Endodermal cell (in vitro differentiated cells): ENCODE results near the gene TMEM150C. TPM values are rescaled to one million over a fixed set of nuclear protein-coding genes. Genes with fewer than 3 reads are reported as not detected.

Source experiments
- DNase-seq: peaks from one replicate; pipeline ENCODE4 v3.0.0-alpha.2; 2017
- H3K27ac ChIP-seq: 2 replicates; pipeline ENCODE4 v1.5.1; 2013; ENCODE audit warnings: mild to moderate bottlenecking, low read depth, low read length, moderate library complexity
- H3K27me3 ChIP-seq: 2 replicates; pipeline ENCODE4 v1.6.1; 2013; ENCODE audit warnings: mild to moderate bottlenecking, low read length, moderate library complexity; ENCODE audit not compliant: insufficient read depth, control insufficient read depth, poor library complexity, severe bottlenecking
- H3K36me3 ChIP-seq: 2 replicates; pipeline ENCODE4 v1.7.0; 2013; ENCODE audit warnings: mild to moderate bottlenecking, low read length, moderate library complexity; ENCODE audit not compliant: control insufficient read depth, insufficient read depth
- H3K4me1 ChIP-seq: one replicate; pipeline ENCODE4 v1.7.0; 2013; ENCODE audit warnings: low read length; ENCODE audit not compliant: control insufficient read depth, insufficient read depth
- H3K4me3 ChIP-seq: 2 replicates; pipeline ENCODE4 v1.5.1; 2013; ENCODE audit warnings: mild to moderate bottlenecking, low read length, moderate library complexity
- H3K9ac ChIP-seq: 2 replicates; pipeline ENCODE4 v1.6.1; 2013; ENCODE audit warnings: mild to moderate bottlenecking, low read length, moderate library complexity; ENCODE audit not compliant: poor library complexity, severe bottlenecking; ENCODE audit errors: extremely low read depth
- H3K9me3 ChIP-seq: 2 replicates; pipeline ENCODE4 v1.6.1; 2013; ENCODE audit warnings: mild to moderate bottlenecking, low read length, moderate library complexity; ENCODE audit not compliant: control insufficient read depth
- H3K27ac Mint-ChIP-seq: 2 replicates; pipeline ENCODE4 v1.8.0; 2020; ENCODE audit warnings: mixed read lengths
- H3K27me3 Mint-ChIP-seq: 2 replicates; pipeline ENCODE4 v1.8.0; 2021; ENCODE audit warnings: mild to moderate bottlenecking, mixed read lengths; ENCODE audit not compliant: insufficient read depth
- H3K36me3 Mint-ChIP-seq: 2 replicates; pipeline ENCODE4 v1.8.0; 2020; ENCODE audit warnings: low read depth, mixed read lengths
- H3K4me1 Mint-ChIP-seq: 2 replicates; pipeline ENCODE4 v1.8.0; 2020; ENCODE audit warnings: mixed read lengths
- H3K4me3 Mint-ChIP-seq: 2 replicates; pipeline ENCODE4 v1.8.0; 2020; ENCODE audit warnings: mild to moderate bottlenecking, moderate library complexity, mixed read lengths
- H3K9me3 Mint-ChIP-seq: 2 replicates; pipeline ENCODE4 v1.8.0; 2020; ENCODE audit warnings: mild to moderate bottlenecking, mixed read lengths
- WGBS, 2 experiments: methylation state at CpG; one replicate each; pipeline versions ENCODE4 v1.1.5 to v1.1.7; 2013; ENCODE audit warnings: missing lambda C conversion rate in 2 of 2, mixed read lengths in 1 of 2; ENCODE audit not compliant: insufficient coverage in 1 of 2, insufficient read length in 1 of 2; 5-methylcytosine and 5-hydroxymethylcytosine counted together
- total RNA-seq, 2 donors: library from RNA; stranded (reverse); fragmentation: NEBNext Ultra II Directional in 1 of 2; extraction: Animal tissue kit (Norgen Biotek cat#: 25700) in 1 of 2; gene quantifications; 2 replicates in 1 of 2; 3 replicates in 1 of 2; pipeline ENCODE4 v1.2.1, GENCODE V29; 2021
- TF ChIP-seq, protein P1 (sequence below): fragments of 200-600 bp; sonication (generic); conservative IDR thresholded peaks from 2 replicates; pipeline ENCODE4 v1.5.0; 2021; ENCODE audit warnings: antibody characterized with exemption, mild to moderate bottlenecking

The TMEM150C gene
- total RNA-seq, 2 donors from 2014 or later, result 29.3 to 32.8 TPM

- H3K27me3 ChIP-seq, result no peaks in the 10 kb centered on the region
- no peaks in the 10 kb centered on the region for H3K9me3 ChIP-seq
- H3K4me1 Mint-ChIP-seq, result peaks cover 27% of the 10 kb centered on the region
- H3K27ac Mint-ChIP-seq, result no peak overlapping the region
- H3K4me3 Mint-ChIP-seq, result no peak overlapping the region
- no peak overlapping the region for H3K9ac ChIP-seq
- H3K36me3 ChIP-seq, result peaks cover 2% of the 10 kb centered on the region
- no peak for DNase-seq
- WGBS, 2 experiments, result 73 to 100% methylated on average over 1 to 2 of the region's 2 CpGs
- no peaks in the 10 kb centered on the region for H3K27me3 Mint-ChIP-seq
- H3K27ac ChIP-seq, result no peak overlapping the region
- TF ChIP-seq, protein P1, sequence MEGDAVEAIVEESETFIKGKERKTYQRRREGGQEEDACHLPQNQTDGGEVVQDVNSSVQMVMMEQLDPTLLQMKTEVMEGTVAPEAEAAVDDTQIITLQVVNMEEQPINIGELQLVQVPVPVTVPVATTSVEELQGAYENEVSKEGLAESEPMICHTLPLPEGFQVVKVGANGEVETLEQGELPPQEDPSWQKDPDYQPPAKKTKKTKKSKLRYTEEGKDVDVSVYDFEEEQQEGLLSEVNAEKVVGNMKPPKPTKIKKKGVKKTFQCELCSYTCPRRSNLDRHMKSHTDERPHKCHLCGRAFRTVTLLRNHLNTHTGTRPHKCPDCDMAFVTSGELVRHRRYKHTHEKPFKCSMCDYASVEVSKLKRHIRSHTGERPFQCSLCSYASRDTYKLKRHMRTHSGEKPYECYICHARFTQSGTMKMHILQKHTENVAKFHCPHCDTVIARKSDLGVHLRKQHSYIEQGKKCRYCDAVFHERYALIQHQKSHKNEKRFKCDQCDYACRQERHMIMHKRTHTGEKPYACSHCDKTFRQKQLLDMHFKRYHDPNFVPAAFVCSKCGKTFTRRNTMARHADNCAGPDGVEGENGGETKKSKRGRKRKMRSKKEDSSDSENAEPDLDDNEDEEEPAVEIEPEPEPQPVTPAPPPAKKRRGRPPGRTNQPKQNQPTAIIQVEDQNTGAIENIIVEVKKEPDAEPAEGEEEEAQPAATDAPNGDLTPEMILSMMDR, result no peak
- no peaks in the 10 kb centered on the region for H3K36me3 Mint-ChIP-seq
- H3K4me3 ChIP-seq, result no peak overlapping the region
- no peaks in the 10 kb centered on the region for H3K9me3 Mint-ChIP-seq
- H3K4me1 ChIP-seq, result peaks cover 3% of the 10 kb centered on the region
These were observed 40.5 kb downstream of the TMEM150C start for GRCh38 chr4:82521283-82521682.

GRCh38 chr4:82519776-82520175 is 42.0 kb downstream of the TMEM150C start:
- peaks cover 2% of the 10 kb centered on the region for H3K36me3 ChIP-seq
- Mint-ChIP-seq H3K9me3 (no peaks in the 10 kb centered on the region), H3K27me3 (no peaks in the 10 kb centered on the region), H3K27ac (no peak overlapping the region), H3K4me3 (no peak overlapping the region), H3K4me1 (peaks cover 26% of the 10 kb centered on the region), H3K36me3 (peaks cover under 1% of the 10 kb centered on the region)
- H3K9me3 ChIP-seq, result no peaks in the 10 kb centered on the region
- no peak overlapping the region for H3K4me3 ChIP-seq
- H3K4me1 ChIP-seq, result no peaks in the 10 kb centered on the region
- TF ChIP-seq, protein P1, result no peak
- 98% methylated on average over 2 of the region's 2 CpGs; no CpG with 5 or more reads in 1 of the 2 experiments for WGBS, 2 experiments
- no peak for DNase-seq
- no peak overlapping the region for H3K9ac ChIP-seq
- H3K27ac ChIP-seq, result no peak overlapping the region
- no peaks in the 10 kb centered on the region for H3K27me3 ChIP-seq

- H3K36me3 ChIP-seq, result peaks cover 8% of the 10 kb centered on the region
- H3K9ac ChIP-seq, result no peak overlapping the region
- Mint-ChIP-seq H3K27me3 (no peaks in the 10 kb centered on the region), H3K4me3 (no peak overlapping the region), H3K9me3 (no peaks in the 10 kb centered on the region), H3K4me1 (peaks cover 20% of the 10 kb centered on the region), H3K36me3 (peaks cover 7% of the 10 kb centered on the region), H3K27ac (no peak overlapping the region)
- H3K27me3 ChIP-seq, result no peaks in the 10 kb centered on the region
- H3K9me3 ChIP-seq, result no peaks in the 10 kb centered on the region
- 84% methylated on average over 3 of the region's 3 CpGs for WGBS, 2 experiments
- H3K4me1 ChIP-seq, result no peaks in the 10 kb centered on the region
- no peak overlapping the region for H3K4me3 ChIP-seq
- TF ChIP-seq, protein P1, result no peak
- DNase-seq, result no peak
- H3K27ac ChIP-seq, result no peak overlapping the region
These were observed 42.7 kb downstream of the TMEM150C start for GRCh38 chr4:82519072-82519471.
